ENCODE measurements around the gene CUX1. TPM values are rescaled to one million over a fixed set of nuclear protein-coding genes. Genes with fewer than 3 reads are reported as not detected.

CUX1 gene
- total RNA-seq, 1 experiment from 2014 or later: 39.6 TPM

- Histone ChIP-seq H2AFZ (ENCODE audit: low read length) (no peak overlapping the region), H3K9me3 (ENCODE audit: low read length) (no peaks in the 10 kb centered on the region), H3K4me3 (ENCODE audit: low read length) (no peak overlapping the region), H3K36me3 (ENCODE audit: low read depth, low read length) (no peaks in the 10 kb centered on the region), H3K4me1 (ENCODE audit: insufficient read depth, low read length) (peaks cover 18% of the 10 kb centered on the region), H3K79me2 (ENCODE audit: low read length) (peaks cover 7% of the 10 kb centered on the region; the same call in 1 of the 2 replicates), H3K27me3 (ENCODE audit: low read length) (no peaks in the 10 kb centered on the region), H4K20me1 (ENCODE audit: low read length) (no peaks in the 10 kb centered on the region), H3K27ac (ENCODE audit: low read length) (no peak overlapping the region), H3F3A (ENCODE audit: low read length, unreplicated experiment) (no peaks in the 10 kb centered on the region), H3K4me2 (ENCODE audit: low read length) (no peak overlapping the region), H3K9me2 (replicated peaks; ENCODE audit: low read length) (no peaks in the 10 kb centered on the region), H3K9ac (ENCODE audit: low read length) (no peak overlapping the region)
- DNase-seq (no peak), ATAC-seq (no peak)
- POLR2A ChIA-PET (ENCODE audit: unreplicated experiment): no interaction called here
- no peak for TF ChIP-seq EZH2 (IDR thresholded peaks at IDR 0.05; ENCODE audit: low read length, unreplicated experiment)
- TF ChIP-seq EZH2phosphoT487 (IDR thresholded peaks at IDR 0.05; ENCODE audit: borderline replicate concordance, low read length): no peak
- TF ChIP-seq CTCF (conservative IDR thresholded peaks at IDR 0.05; ENCODE audit: low read depth, low read length): no peak
- BruUV-seq (replicated peaks): no TSS peak
- CTCF ChIA-PET: no interaction called here
- intact Hi-C loops (cut with micrococcal nuclease): no loop called here
Observed at GRCh38 chr7:102061981-102062390, 244.6 kb downstream of the CUX1 start.

- H3K4me3 ChIP-seq (ENCODE audit: low read length): no peak overlapping the region
- POLR2A ChIA-PET (ENCODE audit: unreplicated experiment): no interaction called here
- no TSS peak for BruUV-seq (replicated peaks)
Observed at GRCh38 chr7:102063690-102064180, 246.3 kb downstream of the CUX1 start.

More at GRCh38 chr7:102063690-102064180, 246.3 kb downstream of the CUX1 start:
- H3K36me3 ChIP-seq (ENCODE audit: low read depth, low read length): no peaks in the 10 kb centered on the region
- H3K9ac ChIP-seq (ENCODE audit: low read length): peak overlapping the region; percentile 71
- peaks cover 18% of the 10 kb centered on the region for H3K4me1 ChIP-seq (ENCODE audit: insufficient read depth, low read length)
- peaks cover 7% of the 10 kb centered on the region; the same call in 1 of the 2 replicates for H3K79me2 ChIP-seq (ENCODE audit: low read length)
- H3K4me2 ChIP-seq (ENCODE audit: low read length): peak overlapping the region; percentile 64
- no peaks in the 10 kb centered on the region for H4K20me1 ChIP-seq (ENCODE audit: low read length)
- peak overlapping the region; percentile 96 for H3K27ac ChIP-seq (ENCODE audit: low read length)
- H3K9me2 ChIP-seq (replicated peaks; ENCODE audit: low read length): no peaks in the 10 kb centered on the region
- H2AFZ ChIP-seq (ENCODE audit: low read length): no peak overlapping the region
- TF ChIP-seq EZH2 (IDR thresholded peaks at IDR 0.05; ENCODE audit: low read length, unreplicated experiment): no peak
- TF ChIP-seq EZH2phosphoT487 (IDR thresholded peaks at IDR 0.05; ENCODE audit: borderline replicate concordance, low read length): no peak
- no peak; the same call in 1 of the 2 replicates for TF ChIP-seq CTCF (conservative IDR thresholded peaks at IDR 0.05; ENCODE audit: low read depth, low read length)
- DNase-seq: peak; percentile 86
- CTCF ChIA-PET: interaction anchor here (0.6 kb wide), 1 partner anchor 216 kb away, joined by 11 read pairs; no protein-coding TSS in a partner anchor
- peak; percentile 89 for ATAC-seq
- no peaks in the 10 kb centered on the region for H3K27me3 ChIP-seq (ENCODE audit: low read length)
- H3F3A ChIP-seq (ENCODE audit: low read length, unreplicated experiment): no peaks in the 10 kb centered on the region
- no peaks in the 10 kb centered on the region for H3K9me3 ChIP-seq (ENCODE audit: low read length)
- intact Hi-C loops (cut with micrococcal nuclease): no loop called here
